MM.1S (cell line): Measurements from ENCODE around the gene MPRIP.

Experiments
- CTCF ChIP-seq: fragments of 300-600 bp; sonication (generic); IDR thresholded peaks from 2 replicates; pipeline ENCODE4 v1.5.1; 2016; ENCODE audit warnings: antibody characterized with exemption, low read length, mixed read lengths
- EZH2 ChIP-seq: fragments of 300-600 bp; sonication (generic); optimal IDR thresholded peaks from 2 replicates; pipeline ENCODE3; 2017; ENCODE audit warnings: low read depth, mild to moderate bottlenecking, antibody characterized with exemption, low read length, mixed read lengths
- EZH2phosphoT487 ChIP-seq: fragments of 300-600 bp; sonication (generic); IDR thresholded peaks from 2 replicates; pipeline ENCODE4 v1.6.1; 2018; ENCODE audit warnings: antibody characterized with exemption, low read length

- TF ChIP-seq CTCF (no peak), EZH2 (no peak), EZH2phosphoT487 (no peak)
Measured at GRCh38 chr17:17111401-17112393, 69.4 kb downstream of the MPRIP start.
